Effector memory CD4-positive, alpha-beta T cell (primary cell): ENCODE data around the gene FCHSD1.
"Not testable (repeated sequence)": the region's sequence is repeated elsewhere in the genome, so short reads cannot be mapped to it uniquely, and the experiment has no call there.

Experiments
- DNase-seq, 3 donors: peaks; one replicate each; pipeline ENCODE4 v3.0.0-alpha.2; 2020
- H3K27ac ChIP-seq: 2 replicates; pipeline ENCODE4 v1.7.0; 2013; ENCODE audit warnings: mild to moderate bottlenecking, low read length, moderate library complexity; ENCODE audit not compliant: insufficient read depth, poor library complexity, severe bottlenecking
- H3K27me3 ChIP-seq: replicated peaks from 2 replicates; pipeline ENCODE4 v1.7.0; 2013; ENCODE audit warnings: mild to moderate bottlenecking, low read length; ENCODE audit not compliant: insufficient read depth, control insufficient read depth, poor library complexity, severe bottlenecking
- H3K36me3 ChIP-seq: 2 replicates; pipeline ENCODE4 v1.7.0; 2013; ENCODE audit warnings: mild to moderate bottlenecking, low read length, moderate library complexity; ENCODE audit not compliant: control insufficient read depth, insufficient read depth
- H3K4me1 ChIP-seq: 2 replicates; pipeline ENCODE4 v1.7.0; 2013; ENCODE audit warnings: low read length, mild to moderate bottlenecking; ENCODE audit not compliant: control insufficient read depth, insufficient read depth, poor library complexity, severe bottlenecking
- H3K4me3 ChIP-seq: 2 replicates; pipeline ENCODE4 v1.7.0; 2013; ENCODE audit warnings: low read length, low read depth, mild to moderate bottlenecking; ENCODE audit not compliant: insufficient read depth, poor library complexity, severe bottlenecking
- H3K9me3 ChIP-seq: 2 replicates; pipeline ENCODE4 v1.7.0; 2013; ENCODE audit warnings: mild to moderate bottlenecking, low read length, moderate library complexity; ENCODE audit not compliant: control insufficient read depth

Gene FCHSD1

DNA sequence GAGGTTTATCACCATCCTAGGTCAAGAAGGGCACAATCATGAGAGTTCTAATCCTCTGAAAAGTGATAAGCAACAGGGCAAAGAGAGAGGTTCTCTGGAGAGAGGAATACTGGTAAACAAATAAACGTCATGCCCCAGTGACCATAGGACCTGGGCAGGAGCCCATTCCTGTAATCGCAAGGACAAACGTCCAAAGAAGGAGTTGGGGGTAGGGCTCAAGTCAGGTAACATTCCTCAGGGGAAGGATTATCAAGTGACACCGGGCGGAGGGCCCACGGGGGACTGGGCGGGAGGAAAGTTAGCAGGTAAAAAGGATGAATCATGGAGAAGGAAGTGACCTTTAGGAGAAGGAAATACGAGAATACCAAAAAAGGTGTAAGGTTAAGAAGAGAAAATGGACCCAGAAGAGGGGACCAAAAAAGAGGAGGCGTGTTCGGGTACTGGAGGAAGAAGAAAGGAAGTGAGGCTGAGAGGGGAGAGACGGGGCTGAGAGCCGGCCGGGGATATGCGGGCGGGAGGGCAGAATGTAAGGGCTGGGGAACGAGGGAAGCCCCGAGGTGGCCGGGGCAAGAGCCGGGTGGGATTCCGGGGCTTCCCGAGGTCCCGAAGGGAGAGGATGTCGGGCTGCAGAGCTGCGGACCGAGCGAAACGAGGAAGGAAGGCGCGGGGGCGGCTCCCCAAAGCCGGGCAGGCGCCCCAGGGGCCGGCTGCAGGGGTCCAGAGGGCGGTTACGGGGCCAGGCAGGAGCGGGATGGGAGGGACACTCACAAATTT is 33.0 kb downstream of the FCHSD1 start:
- Histone ChIP-seq H3K9me3 (no peaks in the 10 kb centered on the region), H3K27ac (peak overlapping the region; percentile 90), H3K36me3 (peaks cover 13% of the 10 kb centered on the region), H3K4me3 (peak overlapping the region; percentile 95), H3K4me1 (peaks cover 24% of the 10 kb centered on the region), H3K27me3 (no peaks in the 10 kb centered on the region)
- DNase-seq = peak; percentile 30 to 42 (median 37)

DNA sequence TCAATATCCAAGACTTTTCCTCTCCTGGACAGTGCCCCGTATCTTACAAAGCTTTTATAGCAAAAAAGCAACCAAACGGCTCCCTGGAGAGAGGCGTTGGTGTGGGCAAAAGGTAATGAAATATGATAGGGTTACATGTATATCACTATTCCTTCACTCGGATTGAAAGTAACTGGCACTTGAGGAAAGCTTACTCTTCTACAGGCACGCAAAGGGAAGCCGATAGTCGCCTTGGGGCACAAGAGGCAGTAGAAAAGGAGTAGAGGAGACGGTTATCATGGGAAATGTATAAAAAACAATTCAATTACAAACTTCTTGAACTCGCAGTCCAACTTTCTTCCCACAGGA is 33.6 kb downstream of the FCHSD1 start:
- Histone ChIP-seq H3K4me3 (peak overlapping the region; percentile 95), H3K27ac (peak overlapping the region; percentile 90), H3K9me3 (no peaks in the 10 kb centered on the region), H3K4me1 (peaks cover 28% of the 10 kb centered on the region), H3K36me3 (peaks cover 13% of the 10 kb centered on the region), H3K27me3 (no peaks in the 10 kb centered on the region)
- DNase-seq = no peak

DNA sequence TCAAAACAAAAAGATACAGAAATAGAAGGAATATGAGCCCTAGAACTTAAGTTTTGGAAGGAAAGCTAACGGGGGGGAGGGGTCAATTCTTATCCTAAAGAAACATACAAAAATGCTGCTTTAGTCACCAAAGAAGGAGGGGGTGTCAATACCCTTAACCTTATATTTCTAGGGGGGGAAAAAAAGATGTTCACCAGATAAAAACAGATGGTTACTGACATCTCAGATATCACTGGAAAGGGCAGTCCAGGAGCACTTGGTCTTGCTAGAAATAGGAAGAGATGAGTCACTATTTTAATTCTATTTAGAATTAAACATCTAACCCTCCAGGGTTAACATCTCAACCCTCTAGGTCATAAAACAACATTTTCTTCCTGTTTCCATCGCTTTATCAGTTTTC is 34.1 kb downstream of the FCHSD1 start:
- Histone ChIP-seq H3K4me3 (peak overlapping the region; percentile 95), H3K4me1 (peaks cover 32% of the 10 kb centered on the region), H3K27me3 (no peaks in the 10 kb centered on the region), H3K27ac (peak overlapping the region; percentile 90), H3K9me3 (no peaks in the 10 kb centered on the region), H3K36me3 (peaks cover 13% of the 10 kb centered on the region)
- DNase-seq = no peak

DNA sequence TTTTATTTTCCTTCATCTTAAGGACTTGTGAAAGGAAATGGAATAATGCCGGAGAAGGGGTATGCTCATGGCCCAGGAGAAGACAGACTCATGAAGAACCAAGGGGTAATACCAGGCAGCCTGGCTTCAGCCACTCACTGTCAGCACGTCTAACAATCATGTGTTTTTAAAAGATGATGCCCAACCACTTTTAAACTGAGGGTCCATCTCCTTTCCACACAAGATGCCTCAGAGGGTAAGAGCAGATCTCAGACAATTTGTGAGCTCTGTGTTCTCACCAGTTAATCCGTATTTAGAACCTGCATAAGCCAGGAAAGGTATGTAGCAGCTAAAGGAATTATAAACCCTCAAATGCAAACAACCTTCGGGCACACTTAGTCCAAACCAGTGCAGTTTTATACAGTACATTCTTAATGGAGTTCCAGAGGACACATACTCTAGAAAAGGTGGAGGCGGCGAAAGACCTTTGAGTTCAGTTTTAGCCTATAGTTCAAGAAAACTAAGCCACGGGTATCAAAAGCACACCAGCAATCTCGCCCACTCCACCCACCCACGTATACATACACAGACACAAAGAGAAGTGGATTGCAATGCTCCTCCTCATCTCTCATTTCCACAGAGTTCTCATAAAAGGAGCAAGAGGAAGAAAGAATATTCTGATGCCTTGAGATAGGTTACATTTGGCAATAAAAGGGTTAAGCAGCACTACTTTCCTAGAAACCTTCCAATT is 35.1 kb downstream of the FCHSD1 start:
- peak overlapping the region; percentile 95 for H3K4me3 ChIP-seq
- H3K27ac ChIP-seq = peak overlapping the region; percentile 90
- peaks cover 6% of the 10 kb centered on the region for H3K36me3 ChIP-seq
- H3K27me3 ChIP-seq = no peaks in the 10 kb centered on the region
- peaks cover 36% of the 10 kb centered on the region for H3K4me1 ChIP-seq
- H3K9me3 ChIP-seq = no peaks in the 10 kb centered on the region
- DNase-seq = no peak

DNA sequence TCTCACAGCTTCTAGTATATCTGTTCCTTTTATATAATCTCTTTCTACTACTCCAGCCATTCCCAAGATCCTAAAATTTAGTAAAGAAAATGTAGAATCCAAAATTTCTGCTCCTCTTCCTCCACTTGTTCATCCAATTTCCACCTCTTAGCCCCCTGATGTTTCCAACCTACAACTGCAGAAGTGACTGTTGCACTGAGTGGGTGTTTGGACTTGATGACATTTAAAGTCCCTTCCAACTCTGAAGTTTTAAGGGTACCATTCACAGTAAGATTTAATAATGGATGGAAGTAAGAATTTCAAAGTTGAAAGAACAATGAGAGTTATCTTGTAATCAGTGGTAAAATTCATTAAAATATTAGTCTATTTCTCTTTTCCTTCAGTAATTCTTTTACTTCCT is 37.9 kb downstream of the FCHSD1 start:
- Histone ChIP-seq H3K4me3 (no peak overlapping the region), H3K4me1 (peaks cover 51% of the 10 kb centered on the region), H3K27me3 (no peaks in the 10 kb centered on the region), H3K36me3 (peaks cover 3% of the 10 kb centered on the region), H3K9me3 (no peaks in the 10 kb centered on the region), H3K27ac (no peak overlapping the region)
- DNase-seq = no peak

DNA sequence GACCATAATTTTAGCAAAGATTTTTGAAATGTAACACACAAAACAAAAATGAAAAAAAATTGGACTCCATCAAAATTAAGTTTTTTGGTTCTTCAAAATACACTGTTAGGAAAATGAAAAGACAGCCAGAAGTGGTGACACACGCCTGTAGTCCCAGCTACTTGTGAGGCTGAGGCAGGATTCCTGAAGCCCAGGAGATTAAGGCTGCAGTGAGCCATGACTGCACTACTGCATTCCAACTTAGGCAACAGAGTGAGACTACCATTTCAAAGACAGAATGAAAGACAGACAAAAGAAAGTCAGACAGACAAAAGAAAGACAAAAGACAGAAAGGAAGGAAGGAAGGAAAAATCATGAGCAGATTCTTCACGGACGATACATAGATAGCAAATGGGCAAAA is 39.9 kb downstream of the FCHSD1 start:
- no peaks in the 10 kb centered on the region for H3K9me3 ChIP-seq
- DNase-seq = no peak

DNA sequence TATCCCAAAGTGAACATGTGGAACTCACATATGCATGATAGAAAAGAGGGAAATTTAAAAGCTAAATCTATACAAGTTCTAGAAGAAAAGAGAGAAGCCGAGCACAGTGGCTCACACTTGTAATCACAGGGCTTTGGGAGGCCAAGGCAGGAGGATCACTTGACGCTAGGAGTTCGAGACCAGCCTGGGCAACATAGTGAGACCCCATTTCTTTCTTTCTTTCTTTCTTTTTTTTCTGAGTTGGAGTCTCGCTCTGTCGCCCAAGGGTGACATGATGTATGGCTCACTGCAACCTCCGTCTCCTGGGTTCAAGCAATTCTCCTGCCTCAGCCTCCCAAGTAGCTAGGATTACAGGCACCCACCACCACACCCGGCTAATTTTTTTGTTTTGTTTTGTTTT is 41.3 kb downstream of the FCHSD1 start:
- peaks cover 72% of the 10 kb centered on the region for H3K4me1 ChIP-seq
- not testable (repeated sequence) for H3K27ac ChIP-seq, H3K27me3 ChIP-seq, H3K4me3 ChIP-seq, H3K36me3 ChIP-seq, H3K9me3 ChIP-seq, DNase-seq

More for the DNA sequence above, 39.9 kb downstream of the FCHSD1 start:
- no peak overlapping the region for H3K4me3 ChIP-seq
- H3K4me1 ChIP-seq = peaks cover 69% of the 10 kb centered on the region
- no peak overlapping the region for H3K27ac ChIP-seq
- no peaks in the 10 kb centered on the region for H3K27me3 ChIP-seq
- H3K36me3 ChIP-seq = peaks cover 3% of the 10 kb centered on the region

- Histone ChIP-seq H3K36me3 (peaks cover 3% of the 10 kb centered on the region), H3K27ac (peak overlapping the region; percentile 72)
These were observed 42.2 kb downstream of the FCHSD1 start for GRCh38 chr5:141609044-141609443.

DNA sequence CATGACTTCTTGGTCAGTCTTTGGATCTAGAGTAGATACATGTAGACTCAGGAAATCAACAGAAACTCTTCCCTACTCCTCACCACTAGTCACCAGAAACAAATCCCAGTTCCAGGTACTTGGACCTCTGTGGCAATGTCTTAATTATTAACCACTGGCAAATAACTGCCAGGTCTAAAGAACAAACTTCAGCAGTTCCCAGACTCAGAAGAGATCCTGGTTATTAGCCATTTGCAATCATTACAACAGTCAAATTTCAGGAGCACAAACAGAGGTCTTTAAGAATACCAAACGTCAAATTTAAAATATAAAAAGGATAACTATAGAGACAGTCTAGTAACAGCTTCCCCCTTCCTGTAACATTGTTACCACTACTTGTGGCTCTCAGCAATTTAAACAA is 42.7 kb downstream of the FCHSD1 start:
- Histone ChIP-seq H3K27me3 (no peaks in the 10 kb centered on the region), H3K4me1 (peaks cover 69% of the 10 kb centered on the region), H3K9me3 (no peaks in the 10 kb centered on the region), H3K36me3 (peaks cover 3% of the 10 kb centered on the region), H3K4me3 (no peak overlapping the region), H3K27ac (peak overlapping the region; percentile 72)
- no peak for DNase-seq

More at GRCh38 chr5:141609044-141609443, 42.2 kb downstream of the FCHSD1 start:
- H3K4me1 ChIP-seq = peaks cover 69% of the 10 kb centered on the region
- H3K27me3 ChIP-seq = no peaks in the 10 kb centered on the region
- H3K9me3 ChIP-seq = no peaks in the 10 kb centered on the region
- no peak for DNase-seq
- no peak overlapping the region for H3K4me3 ChIP-seq

DNA sequence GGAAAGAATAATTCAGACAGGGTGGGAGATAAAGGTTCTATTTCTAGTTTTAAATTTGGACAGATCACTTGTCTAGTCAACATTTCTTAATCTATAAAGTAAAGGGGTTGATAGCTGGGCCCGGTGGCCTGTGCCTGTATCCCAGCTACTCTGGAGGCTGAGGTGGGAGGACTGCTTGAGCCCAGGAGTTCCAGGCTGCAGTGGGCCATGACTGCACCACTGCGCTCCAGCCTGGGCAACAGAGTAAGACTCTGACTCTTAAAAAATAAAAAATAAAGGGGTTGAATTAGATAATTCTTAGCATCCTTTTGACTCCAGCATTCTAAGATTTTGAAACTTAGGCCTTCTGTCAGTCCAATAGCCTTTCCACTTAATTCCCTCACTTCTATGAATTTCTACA is 43.2 kb downstream of the FCHSD1 start:
- peak overlapping the region; percentile 72 for H3K27ac ChIP-seq
- no peak for DNase-seq
- peaks cover 3% of the 10 kb centered on the region for H3K36me3 ChIP-seq
- no peak overlapping the region for H3K4me3 ChIP-seq
- no peaks in the 10 kb centered on the region for H3K27me3 ChIP-seq
- H3K9me3 ChIP-seq = no peaks in the 10 kb centered on the region
- peaks cover 69% of the 10 kb centered on the region for H3K4me1 ChIP-seq
